Lung (tissue), 12 donors: ENCODE results near the gene GPC6. TPM values are rescaled to one million over a fixed set of nuclear protein-coding genes. Genes with fewer than 3 reads are reported as not detected.

ENCODE experiments used
- ATAC-seq: fragments of 200-7000 bp; cut with Tn5 transposase; one replicate; pipeline ENCODE4 v1.9.1; 2020; ENCODE audit warnings: moderate number of reproducible peaks; ENCODE audit not compliant: insufficient read depth, low FRiP score
- DNase-seq, 3 donors: peaks; one replicate each; pipeline ENCODE4 v3.0.0-alpha.2; 2013 to 2017
- H3K27ac ChIP-seq, 2 donors: one replicate each; pipeline ENCODE4 v1.5.1; 2013; ENCODE audit warnings: mild to moderate bottlenecking in 2 of 2, moderate library complexity in 2 of 2, control low read depth in 1 of 2, inconsistent platforms in 1 of 2, low read depth in 1 of 2, low read length in 1 of 2
- H3K27me3 ChIP-seq, 3 donors: one replicate each; pipeline ENCODE4 v1.5.1; 2013; ENCODE audit warnings: low read length in 2 of 3; ENCODE audit not compliant: control insufficient read depth in 3 of 3, insufficient read depth in 3 of 3
- H3K36me3 ChIP-seq, 4 donors: one replicate each; pipeline ENCODE4 v1.5.1; 2013; ENCODE audit warnings: low read length in 4 of 4, mild to moderate bottlenecking in 1 of 4, moderate library complexity in 1 of 4; ENCODE audit not compliant: control insufficient read depth in 4 of 4, insufficient read depth in 4 of 4
- H3K4me1 ChIP-seq, 5 donors: one replicate each; pipeline ENCODE4 v1.5.1; 2013; ENCODE audit warnings: low read length in 5 of 5, mild to moderate bottlenecking in 2 of 5, moderate library complexity in 1 of 5; ENCODE audit not compliant: control insufficient read depth in 5 of 5, insufficient read depth in 5 of 5
- H3K4me3 ChIP-seq: one replicate; pipeline ENCODE4 v1.5.1; 2013; ENCODE audit warnings: mild to moderate bottlenecking, control low read depth, moderate library complexity
- H3K9ac ChIP-seq, 2 donors: one replicate each; pipeline ENCODE4 v1.5.1; 2013; ENCODE audit warnings: low read length in 2 of 2, control low read depth in 1 of 2; ENCODE audit not compliant: insufficient read depth in 1 of 2
- H3K9me3 ChIP-seq, 4 donors: one replicate each; pipeline ENCODE4 v1.5.1; 2013; ENCODE audit warnings: low read length in 3 of 4, mild to moderate bottlenecking in 1 of 4, moderate library complexity in 1 of 4; ENCODE audit not compliant: control insufficient read depth in 4 of 4, insufficient read depth in 3 of 4
- WGBS, 2 donors: extraction: QIAGEN DNeasy Blood & Tissue Kit; methylation state at CpG; one replicate each; pipeline ENCODE4 v1.1.7; 2013; 5-methylcytosine and 5-hydroxymethylcytosine counted together
- polyA plus RNA-seq, 2 donors: library from polyadenylated mRNA; stranded (reverse); fragments of 200-250 nt; gene quantifications; one replicate each; pipeline ENCODE4 v1.2.1, GENCODE V29; 2013
- total RNA-seq, 2 donors: library from RNA; depleted of rRNA in 1 of 2; stranded (reverse); fragments of >200 nt in 1 of 2; gene quantifications; one replicate each; pipeline ENCODE4 v1.2.1, GENCODE V29; 2014 to 2021
- TF ChIP-seq, protein P1 (sequence below): IDR thresholded peaks from 2 replicates; pipeline ENCODE4 v1.5.1; 2012; ENCODE audit warnings: mild to moderate bottlenecking; ENCODE audit errors: control extremely low read depth, extremely low read depth
- donor health status: control.
- donor health status: control.
- donor health status: Bipolar disorder and iron deficiency.
- donor health status: healthy.
- donor health status: DM: yes; HTN: yes; CAD: no.

GPC6 gene
- total and polyA plus RNA-seq, 4 donors = 0.45 to 31.4 (median 4.8) TPM

DNA sequence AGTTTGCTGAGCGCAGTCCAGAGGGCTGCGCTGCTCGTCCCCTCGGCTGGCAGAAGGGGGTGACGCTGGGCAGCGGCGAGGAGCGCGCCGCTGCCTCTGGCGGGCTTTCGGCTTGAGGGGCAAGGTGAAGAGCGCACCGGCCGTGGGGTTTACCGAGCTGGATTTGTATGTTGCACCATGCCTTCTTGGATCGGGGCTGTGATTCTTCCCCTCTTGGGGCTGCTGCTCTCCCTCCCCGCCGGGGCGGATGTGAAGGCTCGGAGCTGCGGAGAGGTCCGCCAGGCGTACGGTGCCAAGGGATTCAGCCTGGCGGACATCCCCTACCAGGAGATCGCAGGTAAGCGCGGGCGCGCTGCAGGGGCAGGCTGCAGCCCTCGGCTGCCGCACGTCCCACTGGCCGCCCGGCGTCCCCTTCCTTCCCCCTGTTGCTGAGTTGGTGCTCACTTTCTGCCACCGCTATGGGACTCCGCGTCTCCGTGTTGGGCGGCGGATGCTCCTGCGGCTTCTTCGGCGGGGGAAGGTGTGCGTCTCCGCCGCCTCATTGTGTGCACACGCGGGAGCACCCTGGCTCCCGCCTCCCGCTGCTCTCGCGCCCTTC lies 772 bp downstream of the GPC6 start:
- Histone ChIP-seq H3K9me3 (peaks cover 0 to 3% (median 0%) of the 10 kb centered on the region in 4 donors), H3K4me3 (peak overlapping the region; percentile 53), H3K27ac (no peak overlapping the region), H3K27me3 (no peaks in the 10 kb centered on the region), H3K4me1 (peaks cover 0 to 26% (median 0%) of the 10 kb centered on the region in 5 donors), H3K36me3 (no peaks in the 10 kb centered on the region), H3K9ac (peak overlapping the region; percentile 43 to 50)
- WGBS, 2 donors = 1% methylated on average over 40 to 55 of the region's 55 CpGs
- TF ChIP-seq, protein P1, sequence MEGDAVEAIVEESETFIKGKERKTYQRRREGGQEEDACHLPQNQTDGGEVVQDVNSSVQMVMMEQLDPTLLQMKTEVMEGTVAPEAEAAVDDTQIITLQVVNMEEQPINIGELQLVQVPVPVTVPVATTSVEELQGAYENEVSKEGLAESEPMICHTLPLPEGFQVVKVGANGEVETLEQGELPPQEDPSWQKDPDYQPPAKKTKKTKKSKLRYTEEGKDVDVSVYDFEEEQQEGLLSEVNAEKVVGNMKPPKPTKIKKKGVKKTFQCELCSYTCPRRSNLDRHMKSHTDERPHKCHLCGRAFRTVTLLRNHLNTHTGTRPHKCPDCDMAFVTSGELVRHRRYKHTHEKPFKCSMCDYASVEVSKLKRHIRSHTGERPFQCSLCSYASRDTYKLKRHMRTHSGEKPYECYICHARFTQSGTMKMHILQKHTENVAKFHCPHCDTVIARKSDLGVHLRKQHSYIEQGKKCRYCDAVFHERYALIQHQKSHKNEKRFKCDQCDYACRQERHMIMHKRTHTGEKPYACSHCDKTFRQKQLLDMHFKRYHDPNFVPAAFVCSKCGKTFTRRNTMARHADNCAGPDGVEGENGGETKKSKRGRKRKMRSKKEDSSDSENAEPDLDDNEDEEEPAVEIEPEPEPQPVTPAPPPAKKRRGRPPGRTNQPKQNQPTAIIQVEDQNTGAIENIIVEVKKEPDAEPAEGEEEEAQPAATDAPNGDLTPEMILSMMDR = no peak
- ATAC-seq = peak; percentile 37
- peak; percentile 58 to 77 (median 69) for DNase-seq

DNA sequence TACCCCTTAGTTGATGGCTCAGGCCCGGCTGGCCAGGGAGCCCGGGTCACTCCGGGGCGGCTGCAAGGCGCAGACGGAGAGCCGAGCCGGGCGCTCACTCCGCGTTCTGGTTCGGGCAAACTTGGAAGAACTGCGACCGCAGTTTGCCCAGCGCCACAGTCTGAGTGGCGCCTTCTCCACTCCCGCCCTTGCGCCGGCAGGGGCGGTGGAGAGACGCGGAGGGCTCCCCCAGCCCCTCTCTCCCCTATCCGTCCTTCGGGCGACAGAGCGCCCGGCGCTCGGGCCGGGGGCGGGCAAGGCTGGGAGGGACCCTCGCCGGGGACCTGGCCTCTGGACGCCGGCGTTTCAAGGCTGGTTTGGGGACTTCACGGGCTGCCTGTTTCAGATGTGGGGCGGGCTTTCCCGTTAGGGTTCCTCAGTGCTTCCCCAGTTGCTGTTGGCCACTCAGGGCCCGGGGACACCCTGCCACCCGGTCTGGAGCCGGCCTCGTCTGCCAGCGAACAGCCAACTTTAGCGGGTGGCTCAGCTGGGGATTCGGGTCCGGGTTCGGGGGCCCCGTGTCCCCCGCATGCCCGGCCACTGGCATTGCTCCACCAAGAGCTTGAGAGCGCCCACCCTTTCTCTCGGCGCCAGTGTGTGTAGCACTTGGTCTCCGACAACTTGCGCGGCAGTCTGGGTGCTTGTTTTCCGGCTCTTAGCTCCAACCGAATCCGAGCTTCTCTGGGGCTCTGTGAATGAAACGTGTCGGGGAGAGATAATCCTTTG lies 1.5 kb downstream of the GPC6 start:
- Histone ChIP-seq H3K27ac (peak overlapping the region in 1 of 2 donors; percentile 62), H3K36me3 (no peaks in the 10 kb centered on the region), H3K27me3 (no peaks in the 10 kb centered on the region), H3K4me3 (peak overlapping the region; percentile 53), H3K9me3 (peaks cover 0 to 3% (median 0%) of the 10 kb centered on the region in 4 donors), H3K9ac (peak overlapping the region; percentile 43), H3K4me1 (peaks cover 0 to 26% (median 0%) of the 10 kb centered on the region in 5 donors)
- 1 to 2% methylated on average over 51 to 62 of the region's 62 CpGs for WGBS, 2 donors
- ATAC-seq (peak; percentile 52), DNase-seq (peak; percentile 89 to 94 (median 94))
- TF ChIP-seq, protein P1 = no peak

DNA sequence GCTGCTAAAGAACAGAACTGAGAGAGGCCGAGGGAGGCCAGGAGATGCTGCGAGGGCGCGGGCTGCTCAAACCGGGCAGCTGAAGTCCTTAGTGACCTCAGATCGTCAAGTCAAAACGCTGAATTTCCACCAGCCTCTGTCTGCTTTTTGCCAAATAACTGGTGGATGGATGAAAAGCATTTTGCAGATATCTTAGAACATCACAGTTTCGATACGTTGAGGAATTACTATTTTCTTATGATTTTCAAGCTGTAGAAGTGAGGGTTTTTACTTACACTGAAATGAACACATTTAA lies 2.0 kb downstream of the GPC6 start:
- H3K27me3 ChIP-seq = no peaks in the 10 kb centered on the region
- DNase-seq (no peak), ATAC-seq (no peak)
- peaks cover 0 to 26% (median 0%) of the 10 kb centered on the region in 5 donors for H3K4me1 ChIP-seq
- H3K9ac ChIP-seq = peak overlapping the region in 1 of 2 donors; percentile 43
- H3K4me3 ChIP-seq = no peak overlapping the region
- H3K9me3 ChIP-seq = peaks cover 0 to 3% (median 0%) of the 10 kb centered on the region in 4 donors
- TF ChIP-seq, protein P1 = no peak
- WGBS, 2 donors = 1 to 3% methylated on average over 9 of the region's 9 CpGs
- H3K36me3 ChIP-seq = no peaks in the 10 kb centered on the region
- no peak overlapping the region for H3K27ac ChIP-seq
